Dermis blood vessel endothelial cell (primary cell): ENCODE measurements around the gene POLR3E. TPM values are rescaled to one million over a fixed set of nuclear protein-coding genes. Genes with fewer than 3 reads are reported as not detected.

ENCODE experiments used
- DNase-seq: peaks from one replicate; pipeline ENCODE4 v3.0.0; 2010
- total RNA-seq: library from RNA; depleted of rRNA; stranded (reverse); fragments of >200 nt; gene quantifications from 2 replicates; pipeline ENCODE4 v1.2.3, GENCODE V29; 2014

POLR3E gene
- total RNA-seq, 1 donor from 2014 or later = 61.3 TPM

DNA sequence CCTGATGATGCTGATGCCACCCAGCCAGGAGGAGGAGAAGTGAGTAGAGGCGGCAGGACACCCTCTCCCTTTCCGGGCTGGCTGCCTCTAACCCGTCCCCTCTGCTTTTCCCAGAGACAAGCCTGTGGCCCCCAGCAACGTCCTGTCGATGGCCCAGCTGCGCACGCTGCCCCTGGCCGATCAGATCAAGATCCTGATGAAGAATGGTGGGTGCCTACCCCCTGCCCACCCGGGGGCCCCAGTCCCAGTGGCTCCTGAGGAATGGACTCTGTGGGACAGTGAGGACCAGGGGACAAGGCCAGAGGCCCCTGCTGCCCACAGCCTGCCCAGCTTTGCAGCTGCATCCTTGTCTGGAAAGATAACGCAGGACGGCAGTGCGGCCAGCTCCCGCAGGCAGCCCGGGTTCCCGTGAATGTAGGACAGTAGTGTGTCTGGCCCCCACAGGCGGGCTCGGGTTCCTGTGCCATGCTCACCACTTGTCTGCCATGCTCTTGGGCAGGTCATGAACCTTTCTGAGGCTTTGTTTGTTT is 19.9 kb downstream of the POLR3E start:
- no peak for DNase-seq

DNA sequence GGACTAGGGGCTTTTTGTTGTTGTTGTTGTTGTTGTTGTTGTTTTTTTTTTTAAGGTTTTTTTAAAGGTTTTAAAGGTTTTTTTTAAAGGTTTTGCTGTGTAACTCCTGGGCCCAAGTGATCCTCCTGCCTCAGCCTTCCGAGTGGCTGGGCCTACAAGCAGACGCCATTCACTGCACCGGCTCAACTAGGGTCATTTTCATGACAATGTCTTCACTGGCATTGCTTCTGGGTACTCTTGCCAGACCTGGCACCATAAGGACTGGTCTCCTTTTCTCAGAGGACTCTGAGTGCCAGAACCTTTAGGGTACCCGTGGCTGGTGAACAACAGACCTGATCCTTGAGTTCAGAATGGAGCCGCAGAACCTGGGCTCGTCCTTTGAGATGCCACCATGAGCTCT is 20.4 kb downstream of the POLR3E start:
- no peak for DNase-seq

- peak; percentile 71 for DNase-seq
These were observed 21.6 kb downstream of the POLR3E start for GRCh38 chr16:22318690-22319358.

DNA sequence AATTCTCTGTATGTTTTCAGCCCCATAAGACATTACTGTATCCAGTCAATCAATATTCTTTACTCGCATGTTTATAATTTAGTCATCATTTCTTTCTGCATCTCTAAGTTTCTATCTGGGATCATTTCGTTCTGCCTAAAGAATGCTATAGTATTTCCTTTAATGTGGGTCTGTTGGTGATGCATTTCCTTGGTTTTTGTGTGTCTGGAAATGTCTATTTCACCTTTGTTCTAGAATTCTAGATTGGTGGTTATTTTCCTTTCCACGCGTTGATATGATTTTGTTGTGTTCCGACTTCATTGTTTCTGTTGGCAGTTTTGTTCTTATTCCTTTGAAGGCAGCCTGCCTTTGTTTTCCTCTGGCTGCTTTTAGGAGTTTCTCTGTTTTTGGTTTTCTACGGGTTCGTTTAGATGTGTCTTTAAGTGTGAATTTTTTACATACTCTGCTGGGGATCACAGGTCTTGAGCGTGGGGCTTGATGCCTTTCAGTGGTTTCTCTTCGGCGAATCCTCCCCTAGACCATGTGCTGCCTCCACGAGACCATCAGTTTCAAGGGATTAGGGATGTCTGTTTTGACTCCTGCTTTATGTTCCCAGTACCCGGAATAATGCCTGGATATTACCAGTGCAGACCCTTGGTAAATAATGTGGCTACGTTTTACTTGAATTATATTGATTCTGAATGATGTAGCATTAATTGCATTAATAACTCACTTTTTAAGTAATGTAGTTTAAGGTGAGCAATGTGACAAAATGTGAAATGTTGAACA is 23.5 kb downstream of the POLR3E start:
- DNase-seq = peak; percentile 78

DNA sequence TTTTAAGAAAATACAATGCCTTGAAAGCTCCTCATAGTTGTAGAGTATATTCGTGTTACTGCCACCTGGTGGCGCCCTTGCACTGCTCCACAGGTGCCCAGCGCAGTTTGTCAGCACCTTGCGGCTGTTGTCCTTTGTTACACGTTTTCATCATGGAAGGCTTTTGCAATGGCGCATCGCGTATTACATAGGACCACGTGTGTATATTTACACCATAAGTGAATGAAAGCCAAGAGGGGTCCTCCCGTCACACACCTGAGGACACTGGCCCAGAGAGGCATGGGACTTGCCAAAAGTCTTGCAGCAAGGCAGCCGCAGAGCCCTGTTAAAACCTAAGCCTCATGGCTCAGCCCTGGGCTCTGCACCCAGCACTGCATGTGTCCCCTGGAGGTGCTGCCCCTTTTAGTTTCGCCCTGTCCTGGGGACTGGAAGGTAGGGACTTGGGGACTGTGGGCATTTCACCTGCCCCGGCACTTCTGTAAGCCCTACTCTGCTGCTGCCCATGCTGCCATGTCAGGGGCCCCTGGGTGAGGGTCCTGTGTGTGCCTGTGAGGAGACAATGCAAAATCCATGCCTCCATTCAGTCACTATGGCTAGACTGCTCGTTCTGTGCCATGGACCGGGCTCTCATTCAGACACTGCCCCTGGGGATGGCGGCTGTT is 24.3 kb downstream of the POLR3E start:
- peak; percentile 92 for DNase-seq

DNA sequence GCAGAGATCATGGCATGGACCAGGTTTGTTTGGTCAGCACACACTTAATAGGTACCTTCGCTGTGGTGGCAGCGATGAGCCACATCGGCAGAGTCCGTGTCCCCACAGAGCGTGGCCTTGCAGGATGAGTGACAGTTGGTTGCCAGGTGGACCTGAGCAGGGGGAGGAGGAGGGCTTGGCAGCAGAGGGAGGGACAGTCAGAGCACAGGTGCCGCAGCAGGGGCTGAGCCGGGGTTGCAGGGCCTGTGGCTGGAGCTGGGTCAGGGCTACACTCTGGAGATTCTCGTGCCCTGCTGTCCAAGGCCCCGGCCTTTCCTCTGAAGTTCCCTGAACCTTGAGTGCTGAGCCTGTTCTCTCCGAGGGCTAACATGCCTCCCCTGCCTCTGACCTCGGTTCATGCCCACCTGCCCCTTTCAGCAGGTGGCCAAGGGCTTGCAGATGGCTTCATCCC is 24.8 kb downstream of the POLR3E start:
- no peak for DNase-seq

DNA sequence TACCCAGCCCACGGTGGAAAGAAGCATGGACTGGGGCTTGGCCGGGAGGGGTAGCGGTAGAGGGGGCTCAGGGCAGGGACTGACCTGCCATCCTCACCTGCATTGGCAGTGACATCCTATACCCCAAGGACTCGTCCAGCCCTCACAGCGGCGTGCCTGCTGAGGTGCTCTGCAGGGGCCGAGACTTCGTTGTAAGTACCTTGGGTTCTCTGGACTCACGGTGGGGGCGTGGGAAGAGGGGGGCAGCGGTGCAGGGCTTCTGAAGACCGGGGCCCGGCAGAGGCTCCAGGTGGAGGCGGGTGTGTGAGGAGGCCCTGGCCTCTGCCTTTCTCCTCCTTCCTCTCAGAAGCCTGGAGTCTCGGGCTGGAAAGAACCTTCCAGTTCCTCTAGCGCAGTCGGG is 25.5 kb downstream of the POLR3E start:
- DNase-seq = no peak

DNA sequence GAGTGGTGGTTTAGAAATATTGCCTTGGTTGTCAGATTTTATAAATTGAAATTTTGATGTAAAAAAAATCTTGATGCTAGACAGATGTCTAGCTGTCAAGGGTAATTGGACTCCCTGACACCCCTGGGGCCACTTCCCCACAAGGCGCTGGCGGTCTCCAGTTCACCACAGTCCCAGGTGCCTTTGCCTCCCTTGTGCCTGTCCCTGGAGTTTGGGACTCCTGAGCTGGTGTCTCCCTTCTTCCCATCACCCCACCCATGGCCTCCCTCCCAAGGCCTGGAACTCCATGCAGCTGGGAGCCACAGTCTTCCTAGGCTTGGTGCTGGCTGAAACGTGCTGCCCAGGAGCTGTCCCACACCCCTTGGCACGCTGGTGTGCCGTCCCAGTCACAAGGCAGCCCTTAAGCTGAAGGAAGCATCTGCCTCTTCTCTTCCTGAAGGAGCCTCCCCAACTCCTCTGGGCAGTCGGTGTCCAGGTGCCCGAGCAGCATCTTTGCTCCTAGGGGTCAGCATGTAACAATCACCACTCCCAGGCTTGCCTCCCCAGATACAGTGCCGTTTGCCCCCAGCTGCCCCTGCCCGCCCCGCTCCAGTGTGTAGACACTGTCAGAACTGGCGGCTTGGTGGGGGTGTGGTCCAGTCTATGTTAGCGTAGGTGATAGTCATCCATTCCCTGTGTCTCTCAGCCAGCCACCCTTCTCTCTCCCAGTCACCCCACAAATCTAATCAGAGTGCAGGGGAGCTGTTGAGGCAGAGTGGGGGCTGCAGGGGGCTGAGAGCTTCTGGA is 26.2 kb downstream of the POLR3E start:
- no peak for DNase-seq

GRCh38 chr16:22323959-22324786 is 27.0 kb downstream of the POLR3E start:
- DNase-seq = no peak

DNA sequence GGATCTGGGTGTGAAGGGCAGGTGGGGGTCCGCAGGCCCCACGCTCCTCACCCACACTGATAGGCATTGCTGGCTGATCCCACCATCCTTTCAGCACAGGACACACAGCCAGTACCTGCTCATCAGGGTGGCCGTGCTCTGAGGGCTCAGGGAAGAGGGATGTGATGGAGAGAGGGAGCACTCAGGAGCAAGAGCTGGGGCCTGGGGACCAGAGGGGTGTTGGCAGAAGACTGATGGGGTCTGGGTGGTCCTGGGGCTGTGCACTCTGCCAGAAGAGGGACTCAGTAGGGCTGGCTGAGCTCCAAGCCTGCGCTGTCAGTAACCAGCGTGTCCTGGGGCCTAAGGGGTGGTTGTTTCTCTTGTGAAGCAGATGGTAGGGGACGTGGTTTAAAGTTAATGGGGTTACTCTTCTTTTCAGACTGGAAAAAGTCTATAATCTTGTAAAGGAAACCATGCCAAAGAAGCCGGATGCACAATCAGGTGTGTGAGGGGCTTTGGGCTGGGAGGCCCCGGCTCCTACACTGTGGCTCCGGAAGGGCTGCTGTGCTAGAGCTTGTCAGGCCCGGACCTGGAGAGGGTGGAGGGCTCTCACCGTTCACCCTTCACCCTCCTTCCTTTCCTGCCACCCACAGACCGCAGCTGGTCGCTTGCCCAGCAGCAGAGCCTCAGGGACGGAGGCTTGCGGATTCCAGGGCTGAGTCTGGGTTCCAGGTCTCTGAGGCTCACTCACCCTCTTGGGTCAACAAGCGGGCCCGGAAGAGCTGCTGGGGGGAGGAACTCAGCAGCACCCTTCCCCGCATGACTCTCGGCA is 27.8 kb downstream of the POLR3E start:
- no peak for DNase-seq

DNA sequence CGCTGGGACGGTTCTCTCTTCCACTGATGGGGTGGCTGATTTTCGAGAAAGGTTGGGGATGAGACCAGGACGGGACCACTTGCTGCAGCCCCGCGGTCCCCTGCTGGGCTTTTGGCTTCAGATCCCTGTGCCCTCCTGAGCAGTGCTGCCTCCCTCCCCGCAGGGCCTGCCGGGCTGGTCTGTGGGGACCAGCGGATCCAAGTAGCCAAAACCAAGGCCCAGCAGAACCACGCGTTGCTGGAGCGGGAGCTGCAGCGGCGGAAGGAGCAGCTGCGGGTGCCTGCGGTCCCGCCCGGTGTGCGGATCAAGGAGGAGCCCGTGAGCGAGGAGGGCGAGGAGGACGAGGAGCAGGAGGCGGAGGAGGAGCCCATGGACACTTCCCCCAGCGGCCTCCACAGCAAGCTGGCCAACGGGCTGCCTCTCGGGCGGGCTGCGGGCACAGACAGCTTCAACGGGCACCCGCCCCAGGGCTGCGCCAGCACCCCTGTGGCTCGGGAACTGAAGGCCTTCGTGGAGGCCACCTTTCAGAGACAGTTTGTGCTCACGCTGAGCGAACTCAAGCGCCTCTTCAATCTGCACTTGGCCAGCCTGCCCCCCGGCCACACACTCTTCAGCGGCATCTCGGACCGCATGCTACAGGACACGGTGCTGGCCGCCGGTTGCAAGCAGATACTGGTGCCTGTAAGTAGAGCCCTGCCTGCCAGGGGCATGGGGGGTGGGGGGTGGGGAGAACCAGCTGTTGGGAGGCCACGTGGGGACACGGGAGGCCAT is 28.6 kb downstream of the POLR3E start:
- no peak for DNase-seq

DNA sequence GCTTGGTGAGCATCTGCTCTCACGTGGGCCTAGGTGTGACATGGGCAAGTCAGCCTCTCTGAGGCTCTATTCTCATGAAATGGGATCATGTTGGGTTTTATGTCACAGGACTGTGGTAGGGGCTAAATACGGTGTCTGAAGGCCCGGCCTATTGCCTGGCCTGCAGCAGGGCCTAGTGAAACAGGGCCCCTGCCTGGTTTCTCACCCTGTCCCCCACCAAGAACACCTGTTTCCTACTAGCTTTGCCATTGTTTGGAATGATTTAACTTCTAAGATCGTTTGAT is 29.1 kb downstream of the POLR3E start:
- no peak for DNase-seq

- no peak for DNase-seq
These were observed 29.7 kb downstream of the POLR3E start for GRCh38 chr16:22326771-22327445.

- no peak for DNase-seq
These were observed 30.2 kb downstream of the POLR3E start for GRCh38 chr16:22327446-22327775.

DNA sequence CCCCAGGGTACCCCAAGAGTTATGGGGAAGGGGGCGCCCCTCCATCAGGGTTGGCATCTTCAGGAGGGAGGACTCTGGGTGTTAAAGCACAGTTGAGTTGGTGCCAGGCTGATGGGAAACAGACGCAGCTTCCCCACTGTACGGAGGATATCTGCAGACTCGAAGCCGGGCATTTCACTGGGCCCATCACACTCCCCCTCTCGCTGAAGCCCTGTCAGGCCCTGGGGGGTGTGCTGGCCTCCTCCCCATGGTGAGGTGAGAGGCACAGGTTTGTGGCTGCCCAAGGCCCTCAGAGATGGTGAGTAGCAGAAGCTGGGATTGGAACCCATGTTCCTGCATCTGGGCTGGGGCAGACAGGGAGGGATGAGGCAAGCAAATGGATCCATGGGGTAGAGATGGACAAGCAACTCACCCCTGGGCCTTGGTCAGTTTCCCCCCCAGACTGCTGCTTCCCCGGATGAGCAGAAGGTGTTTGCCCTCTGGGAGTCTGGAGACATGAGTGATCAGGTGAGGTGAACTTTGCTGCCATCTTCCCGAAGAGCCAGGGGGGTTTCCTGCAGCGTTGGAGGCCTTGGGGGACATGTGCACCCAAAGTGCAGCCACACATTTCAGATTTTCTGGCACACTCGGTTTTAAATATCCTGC is 31.0 kb downstream of the POLR3E start:
- no peak for DNase-seq

DNA sequence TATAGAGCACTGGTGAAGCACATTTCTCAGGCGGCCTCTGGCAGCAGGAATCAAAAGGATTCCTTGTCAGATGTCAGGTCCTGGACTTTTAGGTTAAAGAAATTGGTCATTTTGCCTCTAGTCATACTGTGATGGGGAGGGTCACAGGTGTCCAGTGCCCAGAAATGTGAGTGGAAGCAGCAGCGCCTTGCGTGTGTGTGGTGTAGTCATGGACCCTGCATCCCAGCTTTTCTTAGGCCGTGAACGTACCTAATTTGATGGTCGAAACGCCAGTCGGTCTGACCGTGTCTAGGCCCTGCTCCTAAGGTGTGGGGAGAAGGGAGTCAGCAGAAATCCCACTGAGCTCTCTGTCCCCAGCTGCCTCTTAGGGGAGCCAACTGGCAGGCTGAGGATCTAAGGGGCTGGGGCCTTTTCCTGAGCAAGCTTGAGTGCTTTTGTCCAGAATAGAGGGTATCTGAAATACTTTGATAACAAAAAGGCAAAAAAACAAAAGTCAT is 32.0 kb downstream of the POLR3E start:
- DNase-seq = no peak

DNA sequence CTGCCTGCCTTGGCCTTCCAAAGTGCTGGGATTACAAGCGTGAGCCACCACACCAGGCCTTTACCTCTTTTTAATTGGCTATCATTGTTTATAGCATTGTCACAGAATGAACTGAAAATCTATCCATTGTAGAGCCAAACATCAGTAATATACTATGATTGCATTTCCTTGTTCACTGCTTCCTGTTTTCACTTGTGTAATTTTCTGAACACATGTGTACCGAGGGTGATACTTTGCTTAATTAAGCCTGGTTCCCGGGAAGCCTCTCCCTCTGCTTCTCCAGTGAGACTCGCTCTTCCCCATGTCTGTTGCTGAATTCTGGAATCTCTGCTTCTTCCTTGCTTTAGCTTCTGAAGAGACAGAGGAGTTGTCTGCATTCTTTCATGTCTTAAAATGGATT is 33.1 kb downstream of the POLR3E start:
- no peak for DNase-seq

DNA sequence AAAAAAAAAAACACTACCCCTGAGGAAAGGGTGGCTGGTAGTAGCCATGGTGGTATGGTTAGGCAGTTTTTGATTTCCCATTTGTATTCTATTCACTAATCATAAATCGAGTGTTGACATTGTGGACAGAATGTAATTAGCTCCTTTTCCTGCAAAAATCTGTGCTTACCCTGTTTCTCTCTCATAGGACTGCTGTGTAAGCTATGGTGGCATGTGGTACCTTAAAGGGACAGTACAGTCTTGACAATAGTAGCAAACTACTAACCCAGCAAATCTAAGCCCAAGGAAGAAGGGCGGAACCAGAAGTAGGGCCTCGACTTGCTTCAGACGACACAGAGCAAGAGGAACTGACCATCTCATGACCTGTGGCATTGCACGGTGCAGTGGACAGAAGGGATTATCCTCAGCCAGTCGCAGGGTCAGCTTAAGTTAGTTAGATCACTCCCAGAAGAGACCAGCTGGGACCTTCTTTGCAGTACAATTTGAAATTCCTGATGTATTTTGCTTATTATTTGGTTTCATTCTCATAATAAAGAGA is 36.3 kb downstream of the POLR3E start:
- DNase-seq = no peak
